ENCODE results near the gene ISY1. TPM values are rescaled to one million over a fixed set of nuclear protein-coding genes. Genes with fewer than 3 reads are reported as not detected.
A peak's percentile ranks its signal among the peaks of the same experiment; 100 is the strongest.
"Not testable (repeated sequence)": the region's sequence is repeated elsewhere in the genome, so short reads cannot be mapped to it uniquely, and the experiment has no call there.

The ISY1 gene
- total and polyA plus RNA-seq, 9 donors = 33.4 to 47.6 (median 38.9) TPM

DNA sequence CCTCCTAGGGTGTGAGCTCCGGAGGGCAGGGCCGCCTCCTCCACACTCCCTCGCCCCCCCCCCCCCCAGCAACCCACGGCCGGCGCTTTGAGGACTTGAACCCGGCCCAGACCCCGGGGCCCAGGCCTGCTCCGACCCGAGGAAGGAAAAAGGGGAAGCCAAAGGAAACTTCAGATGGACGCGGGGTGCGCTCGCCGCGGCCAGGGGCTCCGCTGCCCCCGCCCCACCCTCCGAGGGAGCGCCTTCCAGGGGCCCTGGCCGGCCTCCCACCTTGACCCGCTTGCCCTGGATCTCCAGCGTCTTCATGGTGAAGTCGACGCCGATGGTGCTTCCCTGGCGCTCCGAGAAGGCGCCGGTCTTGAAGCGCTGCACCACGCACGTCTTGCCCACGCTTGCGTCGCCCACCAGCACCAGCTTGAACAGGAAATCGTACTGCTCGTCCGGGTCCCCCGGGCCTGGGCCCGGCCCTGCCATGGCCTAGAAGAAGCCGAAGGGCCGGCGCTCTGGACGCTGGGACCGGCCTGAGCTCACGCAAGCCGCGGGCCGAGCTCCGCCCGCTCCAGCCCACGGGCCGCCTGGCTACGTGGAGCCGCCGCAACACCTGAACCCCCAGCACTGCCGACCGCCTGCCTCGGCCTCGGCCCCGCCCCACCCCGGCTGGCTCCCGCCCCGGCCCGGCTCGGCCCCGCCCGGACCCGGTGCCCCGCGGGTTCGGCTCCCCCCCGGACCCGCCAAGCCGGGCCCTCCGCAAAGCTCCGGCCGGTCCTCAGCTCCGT is 39.7 kb downstream of the ISY1 start:
- Histone ChIP-seq H3K36me3 (ENCODE audit: control insufficient read depth, insufficient read depth, low read length) (peaks cover 12% of the 10 kb centered on the region), H3K27ac (ENCODE audit: low read length) (peak overlapping the region; percentile 96), H3K4me3 (ENCODE audit: low read length) (peak overlapping the region; percentile 57), H3K4me1 (ENCODE audit: control insufficient read depth, insufficient read depth, low read length) (peaks cover 21% of the 10 kb centered on the region), H3K27me3 (ENCODE audit: control insufficient read depth, insufficient read depth, low read length) (no peaks in the 10 kb centered on the region), H3K9me3 (replicated peaks; ENCODE audit: control insufficient read depth, low read depth, low read length) (no peaks in the 10 kb centered on the region)
- under 1% methylated on average over 55 of the region's 80 CpGs for WGBS (ENCODE audit: insufficient coverage)
- no peak for DNase-seq

DNA sequence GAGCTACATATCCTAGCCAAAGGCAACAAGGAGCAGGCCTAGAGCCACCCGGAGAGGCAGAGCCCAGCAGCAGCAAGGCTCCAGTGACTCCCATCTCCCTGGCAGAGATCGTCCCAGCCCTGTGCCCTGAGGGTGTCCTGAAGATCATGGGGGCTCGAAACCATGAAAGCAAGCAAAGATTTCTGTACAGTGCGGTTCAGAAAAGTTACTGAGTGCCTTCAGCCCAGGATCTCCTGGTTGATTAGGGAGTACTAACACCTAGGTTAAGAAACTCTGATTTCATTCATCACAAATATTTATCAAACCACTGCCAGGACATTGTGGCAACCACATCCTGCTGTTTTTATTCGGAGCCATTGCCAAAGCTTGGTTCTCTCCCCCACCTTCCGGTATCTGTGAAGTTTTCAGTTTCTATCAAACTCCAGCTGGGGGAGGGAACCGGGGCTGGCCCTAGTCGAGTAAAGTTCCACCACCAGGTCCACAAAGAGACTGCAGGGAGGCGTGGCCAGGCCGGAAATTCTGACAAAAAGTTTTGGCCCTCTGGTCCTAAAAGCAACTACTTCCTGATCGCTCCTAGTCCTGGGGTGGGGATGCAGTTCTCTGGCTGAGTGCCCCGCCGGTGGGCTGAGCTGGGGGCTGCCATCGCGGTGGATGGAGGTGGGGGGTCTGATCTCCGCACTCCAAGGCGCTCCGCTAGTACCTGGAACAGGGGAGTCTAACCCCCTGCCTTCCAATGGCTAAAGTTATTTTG is 40.4 kb downstream of the ISY1 start:
- H3K27me3 ChIP-seq (ENCODE audit: control insufficient read depth, insufficient read depth, low read length) = no peaks in the 10 kb centered on the region
- H3K4me1 ChIP-seq (ENCODE audit: control insufficient read depth, insufficient read depth, low read length) = peaks cover 21% of the 10 kb centered on the region
- H3K27ac ChIP-seq (ENCODE audit: low read length) = peak overlapping the region; percentile 96
- WGBS (ENCODE audit: insufficient coverage) = 4% methylated on average over 13 of the region's 18 CpGs
- no peaks in the 10 kb centered on the region for H3K9me3 ChIP-seq (replicated peaks; ENCODE audit: control insufficient read depth, low read depth, low read length)
- peak overlapping the region; percentile 57 for H3K4me3 ChIP-seq (ENCODE audit: low read length)
- peak; percentile 95 for DNase-seq
- H3K36me3 ChIP-seq (ENCODE audit: control insufficient read depth, insufficient read depth, low read length) = peaks cover 7% of the 10 kb centered on the region

DNA sequence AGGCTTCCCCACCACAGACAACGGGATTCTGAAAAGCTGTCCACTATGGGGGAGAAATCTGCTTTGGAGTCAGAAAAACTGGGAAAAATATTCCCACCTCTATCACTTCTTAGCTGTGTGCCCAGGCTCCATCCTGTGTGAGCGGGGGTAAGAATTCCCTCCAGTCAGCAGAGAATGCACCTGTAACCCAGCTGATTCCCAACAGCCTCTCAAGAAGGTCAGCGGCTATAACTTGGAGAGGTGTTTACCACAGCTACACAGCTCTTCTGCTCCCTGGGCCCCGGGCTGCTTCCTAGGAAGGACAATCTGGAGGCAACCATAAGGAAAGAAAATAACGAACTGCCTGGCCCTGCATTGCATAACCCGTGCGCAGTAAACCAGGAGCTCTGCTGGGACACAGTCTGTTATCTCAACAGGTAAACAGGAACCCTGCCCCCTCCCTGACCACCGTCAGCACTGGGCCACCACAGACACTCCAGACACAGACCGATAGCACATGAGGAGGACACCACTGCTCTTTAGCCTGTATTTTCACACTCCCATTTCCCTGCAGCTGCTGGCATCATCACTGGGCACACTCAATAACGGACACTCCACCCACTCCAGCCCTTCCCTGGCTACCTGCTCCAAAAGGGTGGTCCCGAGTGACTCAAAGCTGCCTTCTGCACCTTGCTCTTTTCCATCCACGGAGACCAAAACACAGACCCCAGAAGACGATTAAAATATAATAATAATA is 41.3 kb downstream of the ISY1 start:
- Histone ChIP-seq H3K36me3 (ENCODE audit: control insufficient read depth, insufficient read depth, low read length) (peaks cover 7% of the 10 kb centered on the region), H3K4me3 (ENCODE audit: low read length) (peak overlapping the region; percentile 57), H3K27me3 (ENCODE audit: control insufficient read depth, insufficient read depth, low read length) (no peaks in the 10 kb centered on the region), H3K9me3 (replicated peaks; ENCODE audit: control insufficient read depth, low read depth, low read length) (no peaks in the 10 kb centered on the region), H3K4me1 (ENCODE audit: control insufficient read depth, insufficient read depth, low read length) (peaks cover 21% of the 10 kb centered on the region), H3K27ac (ENCODE audit: low read length) (no peak overlapping the region)
- no peak for DNase-seq
- 49% methylated on average over 8 of the region's 13 CpGs for WGBS (ENCODE audit: insufficient coverage)

DNA sequence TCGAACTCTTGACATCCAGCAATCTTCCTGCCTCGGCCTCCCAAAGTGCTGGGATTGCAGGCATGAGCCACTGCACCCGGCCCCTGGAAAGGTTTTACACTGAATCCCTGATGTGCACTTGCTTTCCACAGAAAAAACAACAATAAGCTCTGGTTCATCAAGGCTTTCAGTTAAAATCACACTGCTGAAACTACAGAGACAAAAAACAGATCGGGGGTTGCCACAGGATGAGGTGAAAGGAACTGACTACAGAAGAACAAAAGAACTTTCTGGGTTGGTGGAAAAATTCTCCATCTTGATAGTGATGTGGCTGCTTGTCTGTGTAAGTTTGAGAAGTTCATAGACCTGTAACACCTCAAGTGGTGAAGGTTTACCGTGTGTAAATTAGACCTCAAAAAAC is 42.1 kb downstream of the ISY1 start:
- Histone ChIP-seq H3K4me3 (ENCODE audit: low read length) (no peak overlapping the region), H3K36me3 (ENCODE audit: control insufficient read depth, insufficient read depth, low read length) (peaks cover 9% of the 10 kb centered on the region), H3K9me3 (replicated peaks; ENCODE audit: control insufficient read depth, low read depth, low read length) (no peaks in the 10 kb centered on the region), H3K27ac (ENCODE audit: low read length) (no peak overlapping the region), H3K4me1 (ENCODE audit: control insufficient read depth, insufficient read depth, low read length) (peaks cover 21% of the 10 kb centered on the region), H3K27me3 (ENCODE audit: control insufficient read depth, insufficient read depth, low read length) (no peaks in the 10 kb centered on the region)
- no peak for DNase-seq
- WGBS (ENCODE audit: insufficient coverage) = 67% methylated on average over 3 of the region's 5 CpGs

DNA sequence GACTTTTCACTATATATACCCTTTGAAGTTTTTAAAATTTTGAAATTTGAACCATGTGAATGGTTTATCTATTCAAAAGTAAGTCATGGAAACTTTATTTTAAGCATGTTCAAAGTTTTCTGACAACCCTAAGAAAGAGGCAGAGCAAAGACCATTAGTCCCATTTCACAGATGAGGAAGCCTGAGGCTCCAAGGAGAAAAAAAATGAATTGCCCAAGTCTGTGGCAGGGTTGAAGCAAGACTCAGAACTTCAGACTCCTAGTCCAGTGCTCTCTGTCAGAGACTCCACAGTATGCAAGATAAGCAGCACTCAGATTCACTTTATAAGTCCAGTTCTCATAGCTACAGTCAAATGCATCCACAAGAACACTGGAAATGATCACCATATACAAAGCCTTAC is 43.7 kb downstream of the ISY1 start:
- Histone ChIP-seq H3K4me1 (ENCODE audit: control insufficient read depth, insufficient read depth, low read length) (peaks cover 17% of the 10 kb centered on the region), H3K9me3 (replicated peaks; ENCODE audit: control insufficient read depth, low read depth, low read length) (no peaks in the 10 kb centered on the region), H3K27me3 (ENCODE audit: control insufficient read depth, insufficient read depth, low read length) (no peaks in the 10 kb centered on the region), H3K4me3 (ENCODE audit: low read length) (no peak overlapping the region), H3K27ac (ENCODE audit: low read length) (no peak overlapping the region), H3K36me3 (ENCODE audit: control insufficient read depth, insufficient read depth, low read length) (peaks cover 15% of the 10 kb centered on the region)
- DNase-seq = no peak

DNA sequence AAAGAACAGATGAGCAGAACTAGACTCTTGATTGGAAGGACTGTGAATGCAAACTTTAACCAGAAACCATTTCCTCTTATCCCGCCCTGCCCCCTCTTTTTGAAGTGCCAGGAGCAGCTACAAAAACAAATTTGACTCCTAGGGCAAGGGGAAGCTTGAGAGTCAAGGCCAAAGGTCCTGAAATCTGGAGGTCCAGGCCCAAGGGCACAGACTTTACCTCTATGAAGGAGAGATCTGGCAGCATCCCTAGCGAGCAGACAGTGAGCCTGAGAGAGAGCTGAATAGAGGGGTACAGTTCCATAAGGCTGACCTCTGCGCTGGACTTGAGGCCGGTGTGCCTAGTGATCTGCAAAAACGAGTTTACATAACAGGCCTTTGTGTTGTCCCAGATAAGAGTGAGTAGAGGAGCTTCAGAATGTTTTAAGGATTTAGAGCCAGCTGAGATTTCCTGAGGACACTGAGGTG is 44.3 kb downstream of the ISY1 start:
- peaks cover 15% of the 10 kb centered on the region for H3K36me3 ChIP-seq (ENCODE audit: control insufficient read depth, insufficient read depth, low read length)

DNA sequence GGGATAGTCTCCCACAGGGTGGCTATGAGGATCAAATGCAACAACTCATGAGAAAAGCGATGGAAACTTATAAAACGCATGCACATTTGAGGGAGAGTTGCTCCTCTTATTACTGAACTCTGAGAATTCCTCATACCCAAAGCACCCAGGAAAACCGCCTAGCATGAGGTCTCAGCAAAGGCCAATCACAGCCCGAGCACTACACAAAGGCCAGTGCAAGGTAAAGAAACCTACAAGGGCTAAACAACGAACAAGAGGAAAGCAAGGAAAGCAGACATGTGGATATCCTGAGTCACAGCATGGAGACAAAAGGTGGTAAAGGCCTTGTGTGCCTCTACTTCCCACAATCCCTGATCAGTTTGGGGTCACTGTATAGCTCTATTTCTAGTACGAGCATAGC is 46.4 kb downstream of the ISY1 start:
- Histone ChIP-seq H3K4me1 (ENCODE audit: control insufficient read depth, insufficient read depth, low read length) (peaks cover 4% of the 10 kb centered on the region), H3K9me3 (replicated peaks; ENCODE audit: control insufficient read depth, low read depth, low read length) (no peaks in the 10 kb centered on the region), H3K27me3 (ENCODE audit: control insufficient read depth, insufficient read depth, low read length) (no peaks in the 10 kb centered on the region), H3K36me3 (ENCODE audit: control insufficient read depth, insufficient read depth, low read length) (peaks cover 15% of the 10 kb centered on the region), H3K4me3 (ENCODE audit: low read length) (no peak overlapping the region), H3K27ac (ENCODE audit: low read length) (no peak overlapping the region)
- 100% methylated on average over 3 of the region's 6 CpGs for WGBS (ENCODE audit: insufficient coverage)
- no peak for DNase-seq

More for the DNA sequence above, 44.3 kb downstream of the ISY1 start:
- Histone ChIP-seq H3K27ac (ENCODE audit: low read length) (no peak overlapping the region), H3K4me3 (ENCODE audit: low read length) (no peak overlapping the region), H3K4me1 (ENCODE audit: control insufficient read depth, insufficient read depth, low read length) (peaks cover 17% of the 10 kb centered on the region), H3K9me3 (replicated peaks; ENCODE audit: control insufficient read depth, low read depth, low read length) (no peaks in the 10 kb centered on the region), H3K27me3 (ENCODE audit: control insufficient read depth, insufficient read depth, low read length) (no peaks in the 10 kb centered on the region)
- DNase-seq = no peak
- WGBS (ENCODE audit: insufficient coverage) = 49% methylated on average over 4 of the region's 5 CpGs

DNA sequence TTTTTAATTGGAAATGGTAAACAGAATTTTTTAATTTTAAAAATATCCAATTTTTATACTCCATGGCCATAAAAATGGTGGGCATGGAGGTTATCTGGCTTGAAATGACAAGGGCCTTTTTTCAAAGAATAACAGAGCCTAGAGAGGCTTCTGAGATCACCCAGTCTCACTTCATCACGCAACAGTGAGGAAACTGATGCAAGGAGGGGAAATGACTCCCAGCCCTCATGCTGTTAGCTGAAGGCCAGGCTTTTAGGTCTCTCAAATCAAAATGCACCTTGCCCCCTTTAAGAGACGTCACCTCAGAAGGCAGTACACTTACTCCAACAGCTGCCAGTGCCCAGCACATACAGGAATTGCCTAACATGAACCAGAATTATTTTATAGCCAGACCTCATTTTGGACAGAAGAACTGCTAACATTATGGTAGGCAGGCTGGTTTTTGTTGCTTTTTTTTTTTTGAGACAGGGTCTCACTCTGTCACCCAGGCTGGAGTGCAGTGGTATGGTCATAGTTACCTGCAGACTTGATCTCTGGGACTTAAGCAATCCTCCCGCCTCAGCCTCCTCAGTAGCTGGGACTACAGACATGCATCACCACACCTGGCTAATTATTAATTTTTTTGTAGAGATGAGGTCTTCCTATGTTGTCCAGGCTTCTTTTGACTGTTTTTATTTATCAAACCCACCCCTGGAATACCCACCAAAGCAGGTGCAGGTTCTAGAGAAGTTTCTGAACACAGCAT is 48.4 kb downstream of the ISY1 start:
- no peak for DNase-seq
- 75% methylated on average over 2 of the region's 3 CpGs for WGBS (ENCODE audit: insufficient coverage)
- Histone ChIP-seq H3K27ac (ENCODE audit: low read length) (no peak overlapping the region), H3K36me3 (ENCODE audit: control insufficient read depth, insufficient read depth, low read length) (peaks cover 15% of the 10 kb centered on the region), H3K4me1 (ENCODE audit: control insufficient read depth, insufficient read depth, low read length) (no peaks in the 10 kb centered on the region), H3K27me3 (ENCODE audit: control insufficient read depth, insufficient read depth, low read length) (no peaks in the 10 kb centered on the region), H3K4me3 (ENCODE audit: low read length) (no peak overlapping the region), H3K9me3 (replicated peaks; ENCODE audit: control insufficient read depth, low read depth, low read length) (no peaks in the 10 kb centered on the region)

DNA sequence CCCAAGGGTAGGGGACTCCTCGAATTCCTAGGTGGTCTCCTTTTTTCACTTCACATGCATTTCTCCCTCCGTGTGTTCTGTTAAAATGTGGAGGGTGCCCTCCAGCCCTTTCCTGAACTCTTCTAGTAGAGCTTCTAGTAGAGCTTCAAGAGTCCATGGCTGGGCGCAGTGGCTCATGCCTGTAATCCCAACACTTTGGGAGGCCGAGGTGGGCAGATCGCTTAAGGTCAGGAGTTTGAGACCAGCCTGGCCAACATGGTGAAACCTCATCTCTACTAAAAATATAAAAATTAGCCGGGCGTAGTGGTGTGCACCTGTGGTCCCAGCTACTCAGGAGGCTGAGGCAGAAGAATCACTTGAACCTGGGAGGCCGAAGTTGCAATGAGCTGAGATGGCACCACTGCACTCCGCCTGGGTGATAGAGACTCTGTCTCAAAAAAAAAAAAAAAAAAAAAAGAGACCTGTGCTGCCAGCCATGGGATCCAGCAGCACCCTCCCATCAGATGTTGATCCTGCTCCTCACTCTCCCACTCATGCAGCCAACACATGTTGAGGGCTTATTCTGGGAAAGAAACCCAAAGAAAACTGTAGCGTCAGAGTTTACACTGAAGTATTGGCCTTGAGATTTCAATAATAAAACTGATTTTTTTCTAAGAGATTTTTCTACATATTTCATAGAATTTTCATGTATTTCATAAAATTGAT is 49.6 kb downstream of the ISY1 start:
- WGBS (ENCODE audit: insufficient coverage) = 95% methylated on average over 3 of the region's 10 CpGs

More for the DNA sequence above, 49.6 kb downstream of the ISY1 start:
- H3K27ac ChIP-seq (ENCODE audit: low read length); H3K4me3 ChIP-seq (ENCODE audit: low read length); DNase-seq; H3K27me3 ChIP-seq (ENCODE audit: control insufficient read depth, insufficient read depth, low read length); H3K9me3 ChIP-seq (replicated peaks; ENCODE audit: control insufficient read depth, low read depth, low read length); H3K4me1 ChIP-seq (ENCODE audit: control insufficient read depth, insufficient read depth, low read length): not testable (repeated sequence)
- peaks cover 15% of the 10 kb centered on the region for H3K36me3 ChIP-seq (ENCODE audit: control insufficient read depth, insufficient read depth, low read length)

Measured in muscle of leg (tissue), 11 donors.